K562 (cell line): ENCODE data around the gene KIFC3. TPM values are rescaled to one million over a fixed set of nuclear protein-coding genes. Genes with fewer than 3 reads are reported as not detected.

ENCODE experiments used
- polyA plus RNA-seq, 8 experiments: library from polyadenylated mRNA; depleted of rRNA in 4 of 8; stranded (reverse) in 5 of 8; unstranded in 3 of 8; fragments of >200 nt; fragmentation: Nextera tagmentation in 2 of 8; fragmentation: Illumina TruSeq in 1 of 8; extraction: Ambion mirVana in 2 of 8; extraction: Trizol in 1 of 8; gene quantifications; 2 replicates each; pipeline versions ENCODE4 v1.2.1 to v1.2.3, GENCODE V29; 2011 to 2014; ENCODE audit warnings: inconsistent platforms in 1 of 8, missing spikeins in 1 of 8
- total RNA-seq, 7 experiments: library from RNA; depleted of rRNA in 6 of 7; stranded (reverse); fragments of >200 nt in 6 of 7; fragmentation: Illumina TruSeq in 2 of 7; extraction: Trizol in 2 of 7; gene quantifications; 2 replicates each; pipeline versions ENCODE4 v1.2.1 to v1.2.3, GENCODE V29; 2011 to 2021; ENCODE audit warnings: low replicate concordance in 1 of 7
- TF ChIP-seq, protein P1 (sequence below), 3 experiments: IDR thresholded peaks in 2 of 3; conservative IDR thresholded peaks in 1 of 3; 2 replicates each; pipeline ENCODE4 v1.5.1; 2011 to 2012; ENCODE audit warnings: low read length in 3 of 3, mild to moderate bottlenecking in 3 of 3, control low read depth in 2 of 3, improper control_type of control experiment in 1 of 3, inconsistent platforms in 1 of 3, low read depth in 1 of 3, mixed read lengths in 1 of 3, moderate library complexity in 1 of 3; ENCODE audit not compliant: insufficient read depth in 2 of 3
- TF ChIP-seq, protein P2 (sequence below): fragments of 450-650 bp; IDR thresholded peaks from 2 replicates; pipeline ENCODE4 v1.6.1; 2016; ENCODE audit warnings: mild to moderate bottlenecking, moderate library complexity

KIFC3 gene
- total and polyA plus RNA-seq, 9 of the 15 experiments (the other 6 are each of a cell fraction or from before 2014, with no cell fraction given) = 0.23 to 105 (median 26.2) TPM

DNA sequence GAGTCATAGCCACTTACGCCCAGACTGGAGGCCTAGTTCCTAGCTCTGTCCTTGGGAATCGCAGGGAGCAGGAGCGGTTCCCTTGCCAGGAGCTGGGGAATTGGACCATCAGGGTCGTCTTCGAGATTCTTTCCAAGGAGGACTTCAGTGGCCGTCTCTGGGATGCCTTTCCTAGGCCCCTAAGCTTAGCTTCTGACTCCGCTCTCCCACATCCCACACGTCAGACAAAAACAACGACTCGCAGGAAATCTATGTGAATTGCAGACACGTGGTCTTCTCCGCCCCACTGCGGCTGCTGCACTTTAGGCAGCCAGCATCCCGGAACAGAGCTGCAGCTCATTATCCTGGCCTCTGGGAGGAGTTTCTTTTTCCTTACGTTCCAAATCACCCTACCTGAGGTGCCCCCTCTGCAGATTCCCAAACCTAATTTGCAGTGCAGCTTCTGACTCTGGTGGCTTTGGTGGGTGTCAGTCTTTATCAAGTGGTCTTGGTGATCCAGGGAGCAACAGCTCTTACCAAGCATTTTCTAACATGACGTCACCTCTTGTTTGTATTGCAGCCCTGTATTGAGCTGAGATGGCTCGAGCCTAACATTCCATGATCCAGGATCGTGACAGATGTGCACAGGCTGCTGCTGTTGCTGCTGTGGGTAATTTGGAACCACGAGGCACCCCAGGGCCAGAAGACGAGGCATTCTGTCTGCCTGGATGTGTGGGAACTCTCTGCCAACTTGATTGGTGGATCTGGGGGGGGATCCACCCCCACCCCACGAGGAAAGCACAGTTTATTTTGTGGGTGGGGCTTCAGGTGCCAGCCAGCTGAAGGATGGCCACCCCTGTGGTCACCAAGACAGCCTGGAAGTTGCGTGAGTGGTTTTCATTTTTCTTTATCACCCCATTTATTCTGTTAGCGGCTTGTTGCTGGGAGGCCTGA lies 65.6 kb downstream of the KIFC3 start (continued):
- TF ChIP-seq, protein P1, sequence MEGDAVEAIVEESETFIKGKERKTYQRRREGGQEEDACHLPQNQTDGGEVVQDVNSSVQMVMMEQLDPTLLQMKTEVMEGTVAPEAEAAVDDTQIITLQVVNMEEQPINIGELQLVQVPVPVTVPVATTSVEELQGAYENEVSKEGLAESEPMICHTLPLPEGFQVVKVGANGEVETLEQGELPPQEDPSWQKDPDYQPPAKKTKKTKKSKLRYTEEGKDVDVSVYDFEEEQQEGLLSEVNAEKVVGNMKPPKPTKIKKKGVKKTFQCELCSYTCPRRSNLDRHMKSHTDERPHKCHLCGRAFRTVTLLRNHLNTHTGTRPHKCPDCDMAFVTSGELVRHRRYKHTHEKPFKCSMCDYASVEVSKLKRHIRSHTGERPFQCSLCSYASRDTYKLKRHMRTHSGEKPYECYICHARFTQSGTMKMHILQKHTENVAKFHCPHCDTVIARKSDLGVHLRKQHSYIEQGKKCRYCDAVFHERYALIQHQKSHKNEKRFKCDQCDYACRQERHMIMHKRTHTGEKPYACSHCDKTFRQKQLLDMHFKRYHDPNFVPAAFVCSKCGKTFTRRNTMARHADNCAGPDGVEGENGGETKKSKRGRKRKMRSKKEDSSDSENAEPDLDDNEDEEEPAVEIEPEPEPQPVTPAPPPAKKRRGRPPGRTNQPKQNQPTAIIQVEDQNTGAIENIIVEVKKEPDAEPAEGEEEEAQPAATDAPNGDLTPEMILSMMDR (IDR thresholded peaks at IDR 0.05 in 2 of 3, conservative IDR thresholded peaks at IDR 0.05 in 1 of 3; ENCODE audit: insufficient read depth in 2 of 3, low read depth in 1 of 3, low read length in 3 of 3) = peak; percentile 40 to 60 (median 49); a peak in 4 of 6 replicates
- TF ChIP-seq, protein P2, sequence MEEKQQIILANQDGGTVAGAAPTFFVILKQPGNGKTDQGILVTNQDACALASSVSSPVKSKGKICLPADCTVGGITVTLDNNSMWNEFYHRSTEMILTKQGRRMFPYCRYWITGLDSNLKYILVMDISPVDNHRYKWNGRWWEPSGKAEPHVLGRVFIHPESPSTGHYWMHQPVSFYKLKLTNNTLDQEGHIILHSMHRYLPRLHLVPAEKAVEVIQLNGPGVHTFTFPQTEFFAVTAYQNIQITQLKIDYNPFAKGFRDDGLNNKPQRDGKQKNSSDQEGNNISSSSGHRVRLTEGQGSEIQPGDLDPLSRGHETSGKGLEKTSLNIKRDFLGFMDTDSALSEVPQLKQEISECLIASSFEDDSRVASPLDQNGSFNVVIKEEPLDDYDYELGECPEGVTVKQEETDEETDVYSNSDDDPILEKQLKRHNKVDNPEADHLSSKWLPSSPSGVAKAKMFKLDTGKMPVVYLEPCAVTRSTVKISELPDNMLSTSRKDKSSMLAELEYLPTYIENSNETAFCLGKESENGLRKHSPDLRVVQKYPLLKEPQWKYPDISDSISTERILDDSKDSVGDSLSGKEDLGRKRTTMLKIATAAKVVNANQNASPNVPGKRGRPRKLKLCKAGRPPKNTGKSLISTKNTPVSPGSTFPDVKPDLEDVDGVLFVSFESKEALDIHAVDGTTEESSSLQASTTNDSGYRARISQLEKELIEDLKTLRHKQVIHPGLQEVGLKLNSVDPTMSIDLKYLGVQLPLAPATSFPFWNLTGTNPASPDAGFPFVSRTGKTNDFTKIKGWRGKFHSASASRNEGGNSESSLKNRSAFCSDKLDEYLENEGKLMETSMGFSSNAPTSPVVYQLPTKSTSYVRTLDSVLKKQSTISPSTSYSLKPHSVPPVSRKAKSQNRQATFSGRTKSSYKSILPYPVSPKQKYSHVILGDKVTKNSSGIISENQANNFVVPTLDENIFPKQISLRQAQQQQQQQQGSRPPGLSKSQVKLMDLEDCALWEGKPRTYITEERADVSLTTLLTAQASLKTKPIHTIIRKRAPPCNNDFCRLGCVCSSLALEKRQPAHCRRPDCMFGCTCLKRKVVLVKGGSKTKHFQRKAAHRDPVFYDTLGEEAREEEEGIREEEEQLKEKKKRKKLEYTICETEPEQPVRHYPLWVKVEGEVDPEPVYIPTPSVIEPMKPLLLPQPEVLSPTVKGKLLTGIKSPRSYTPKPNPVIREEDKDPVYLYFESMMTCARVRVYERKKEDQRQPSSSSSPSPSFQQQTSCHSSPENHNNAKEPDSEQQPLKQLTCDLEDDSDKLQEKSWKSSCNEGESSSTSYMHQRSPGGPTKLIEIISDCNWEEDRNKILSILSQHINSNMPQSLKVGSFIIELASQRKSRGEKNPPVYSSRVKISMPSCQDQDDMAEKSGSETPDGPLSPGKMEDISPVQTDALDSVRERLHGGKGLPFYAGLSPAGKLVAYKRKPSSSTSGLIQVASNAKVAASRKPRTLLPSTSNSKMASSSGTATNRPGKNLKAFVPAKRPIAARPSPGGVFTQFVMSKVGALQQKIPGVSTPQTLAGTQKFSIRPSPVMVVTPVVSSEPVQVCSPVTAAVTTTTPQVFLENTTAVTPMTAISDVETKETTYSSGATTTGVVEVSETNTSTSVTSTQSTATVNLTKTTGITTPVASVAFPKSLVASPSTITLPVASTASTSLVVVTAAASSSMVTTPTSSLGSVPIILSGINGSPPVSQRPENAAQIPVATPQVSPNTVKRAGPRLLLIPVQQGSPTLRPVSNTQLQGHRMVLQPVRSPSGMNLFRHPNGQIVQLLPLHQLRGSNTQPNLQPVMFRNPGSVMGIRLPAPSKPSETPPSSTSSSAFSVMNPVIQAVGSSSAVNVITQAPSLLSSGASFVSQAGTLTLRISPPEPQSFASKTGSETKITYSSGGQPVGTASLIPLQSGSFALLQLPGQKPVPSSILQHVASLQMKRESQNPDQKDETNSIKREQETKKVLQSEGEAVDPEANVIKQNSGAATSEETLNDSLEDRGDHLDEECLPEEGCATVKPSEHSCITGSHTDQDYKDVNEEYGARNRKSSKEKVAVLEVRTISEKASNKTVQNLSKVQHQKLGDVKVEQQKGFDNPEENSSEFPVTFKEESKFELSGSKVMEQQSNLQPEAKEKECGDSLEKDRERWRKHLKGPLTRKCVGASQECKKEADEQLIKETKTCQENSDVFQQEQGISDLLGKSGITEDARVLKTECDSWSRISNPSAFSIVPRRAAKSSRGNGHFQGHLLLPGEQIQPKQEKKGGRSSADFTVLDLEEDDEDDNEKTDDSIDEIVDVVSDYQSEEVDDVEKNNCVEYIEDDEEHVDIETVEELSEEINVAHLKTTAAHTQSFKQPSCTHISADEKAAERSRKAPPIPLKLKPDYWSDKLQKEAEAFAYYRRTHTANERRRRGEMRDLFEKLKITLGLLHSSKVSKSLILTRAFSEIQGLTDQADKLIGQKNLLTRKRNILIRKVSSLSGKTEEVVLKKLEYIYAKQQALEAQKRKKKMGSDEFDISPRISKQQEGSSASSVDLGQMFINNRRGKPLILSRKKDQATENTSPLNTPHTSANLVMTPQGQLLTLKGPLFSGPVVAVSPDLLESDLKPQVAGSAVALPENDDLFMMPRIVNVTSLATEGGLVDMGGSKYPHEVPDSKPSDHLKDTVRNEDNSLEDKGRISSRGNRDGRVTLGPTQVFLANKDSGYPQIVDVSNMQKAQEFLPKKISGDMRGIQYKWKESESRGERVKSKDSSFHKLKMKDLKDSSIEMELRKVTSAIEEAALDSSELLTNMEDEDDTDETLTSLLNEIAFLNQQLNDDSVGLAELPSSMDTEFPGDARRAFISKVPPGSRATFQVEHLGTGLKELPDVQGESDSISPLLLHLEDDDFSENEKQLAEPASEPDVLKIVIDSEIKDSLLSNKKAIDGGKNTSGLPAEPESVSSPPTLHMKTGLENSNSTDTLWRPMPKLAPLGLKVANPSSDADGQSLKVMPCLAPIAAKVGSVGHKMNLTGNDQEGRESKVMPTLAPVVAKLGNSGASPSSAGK = 0 out of 2 replicates have a peak, but pooled peaks have one; percentile 59
